Erythroblast (primary cell): ENCODE measurements around the gene KLHDC10.

Experiments used
- GATA1 ChIP-seq: IDR thresholded peaks from 2 replicates; pipeline ENCODE4 v1.6.1; 2011; ENCODE audit warnings: low read depth, mild to moderate bottlenecking, control low read depth, low read length, moderate library complexity
- POLR2A ChIP-seq: IDR thresholded peaks from 2 replicates; pipeline ENCODE4 v1.6.1; 2011; ENCODE audit warnings: mild to moderate bottlenecking, low read length

- TF ChIP-seq POLR2A, result no peak
- no peak for TF ChIP-seq GATA1
Observed at GRCh38 chr7:130118294-130118693, 48.0 kb downstream of the KLHDC10 start.
